Breast epithelium (tissue), 4 donors: ENCODE data around the gene MRFAP1. TPM values are rescaled to one million over a fixed set of nuclear protein-coding genes. Genes with fewer than 3 reads are reported as not detected.

Source experiments
- DNase-seq, 2 donors: peaks; one replicate each; pipeline ENCODE4 v3.0.0-alpha.2; 2019; ENCODE audit warnings: low spot score in 2 of 2
- H3K27ac ChIP-seq, 2 donors: fragments of 200-600 bp; sonication (generic) in 1 of 2; one replicate each; pipeline ENCODE4 v1.5.1; 2016 to 2019; ENCODE audit warnings: mild to moderate bottlenecking in 1 of 2
- H3K27me3 ChIP-seq, 2 donors: fragments of 200-600 bp; sonication (generic) in 1 of 2; one replicate each; pipeline versions ENCODE4 v1.5.1 to v1.6.0; 2017 to 2019; ENCODE audit warnings: control low read depth in 1 of 2, mild to moderate bottlenecking in 1 of 2
- H3K36me3 ChIP-seq: fragments of 200-600 bp; one replicate; pipeline ENCODE4 v1.5.1; 2019
- H3K4me1 ChIP-seq, 2 donors: fragments of 200-600 bp; sonication (generic); one replicate each; pipeline ENCODE4 v1.5.1; 2016 to 2019; ENCODE audit warnings: control low read depth in 1 of 2
- H3K4me3 ChIP-seq, 3 donors: fragments of 200-600 bp; sonication (generic); 1 replicate in 2 of 3; 2 replicates in 1 of 3; pipeline ENCODE4 v1.5.1; 2016 to 2019; ENCODE audit warnings: mild to moderate bottlenecking in 3 of 3, moderate library complexity in 2 of 3
- H3K9me3 ChIP-seq, 2 donors: fragments of 200-600 bp; sonication (generic) in 1 of 2; one replicate each; pipeline ENCODE4 v1.5.1; 2016 to 2019; ENCODE audit warnings: control low read depth in 1 of 2
- CTCF ChIP-seq, 3 donors: fragments of 450-650 bp; IDR thresholded peaks; one replicate each; pipeline ENCODE4 v1.5.1; 2016 to 2017; ENCODE audit warnings: antibody characterized with exemption in 3 of 3, mild to moderate bottlenecking in 3 of 3, moderate library complexity in 3 of 3
- POLR2A ChIP-seq: fragments of 450-650 bp; IDR thresholded peaks from one replicate; pipeline ENCODE4 v1.6.1; 2016; ENCODE audit warnings: antibody characterized with exemption, mild to moderate bottlenecking, moderate library complexity
- POLR2AphosphoS5 ChIP-seq, 3 donors: sonication (generic); formaldehyde crosslinking; IDR thresholded peaks; one replicate each; pipeline ENCODE4 v1.6.1; 2017; ENCODE audit warnings: antibody characterized with exemption in 3 of 3
- intact Hi-C: fragments of 100-400 bp; cut with DNase I; formaldehyde crosslinking; loops from one replicate; pipeline ENCODE4 v1.15.1; 2023; ENCODE audit warnings: low total_unique reads
- total RNA-seq, 3 donors: library from RNA; depleted of rRNA; stranded (reverse); fragments of >200 nt; gene quantifications; one replicate each; pipeline ENCODE4 v1.1.0, GENCODE V29; 2016

The MRFAP1 gene
- total RNA-seq, 3 donors from 2014 or later: 119 to 172 (median 142) TPM

DNA sequence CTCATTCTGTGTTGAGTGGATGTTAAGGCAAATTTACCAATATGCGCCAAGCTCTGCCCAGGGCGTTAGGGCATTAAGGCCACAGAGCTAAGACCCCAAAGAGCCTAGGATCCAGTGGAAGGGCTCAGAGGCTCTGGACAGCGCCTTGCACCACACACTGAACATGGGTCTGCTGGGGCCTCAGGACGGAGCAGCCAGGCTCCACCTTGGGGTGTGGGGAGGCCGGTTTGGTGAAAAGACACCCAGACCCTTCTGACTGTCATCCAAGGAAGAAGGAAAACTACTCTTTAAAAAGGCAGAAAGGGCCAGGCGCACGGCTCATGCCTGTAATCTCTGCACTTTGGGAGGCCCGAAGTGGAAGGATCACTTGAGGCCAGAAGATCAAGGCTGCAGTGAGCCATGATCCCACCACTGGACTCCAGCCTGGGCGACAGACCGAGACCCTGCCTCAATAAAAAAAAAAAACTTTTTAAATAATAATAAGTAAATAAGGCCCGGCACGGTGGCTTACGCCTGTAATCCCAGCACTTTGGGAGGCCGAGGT lies 1.3 kb upstream of the MRFAP1 start:
- no peak overlapping the region for H3K27ac ChIP-seq
- peak overlapping the region in 1 of 3 donors; percentile 86 for H3K4me3 ChIP-seq
- peak in 1 of 2 donors; percentile 19 for DNase-seq
- H3K27me3 ChIP-seq: no peaks in the 10 kb centered on the region
- no peaks in the 10 kb centered on the region for H3K9me3 ChIP-seq
- TF ChIP-seq POLR2AphosphoS5 (IDR thresholded peaks at IDR 0.05) (no peak), CTCF (IDR thresholded peaks at IDR 0.05) (no peak), POLR2A (no peak)
- intact Hi-C loops: no loop called here
- H3K36me3 ChIP-seq: no peaks in the 10 kb centered on the region
- peaks cover 3 to 9% of the 10 kb centered on the region in 2 donors for H3K4me1 ChIP-seq

DNA sequence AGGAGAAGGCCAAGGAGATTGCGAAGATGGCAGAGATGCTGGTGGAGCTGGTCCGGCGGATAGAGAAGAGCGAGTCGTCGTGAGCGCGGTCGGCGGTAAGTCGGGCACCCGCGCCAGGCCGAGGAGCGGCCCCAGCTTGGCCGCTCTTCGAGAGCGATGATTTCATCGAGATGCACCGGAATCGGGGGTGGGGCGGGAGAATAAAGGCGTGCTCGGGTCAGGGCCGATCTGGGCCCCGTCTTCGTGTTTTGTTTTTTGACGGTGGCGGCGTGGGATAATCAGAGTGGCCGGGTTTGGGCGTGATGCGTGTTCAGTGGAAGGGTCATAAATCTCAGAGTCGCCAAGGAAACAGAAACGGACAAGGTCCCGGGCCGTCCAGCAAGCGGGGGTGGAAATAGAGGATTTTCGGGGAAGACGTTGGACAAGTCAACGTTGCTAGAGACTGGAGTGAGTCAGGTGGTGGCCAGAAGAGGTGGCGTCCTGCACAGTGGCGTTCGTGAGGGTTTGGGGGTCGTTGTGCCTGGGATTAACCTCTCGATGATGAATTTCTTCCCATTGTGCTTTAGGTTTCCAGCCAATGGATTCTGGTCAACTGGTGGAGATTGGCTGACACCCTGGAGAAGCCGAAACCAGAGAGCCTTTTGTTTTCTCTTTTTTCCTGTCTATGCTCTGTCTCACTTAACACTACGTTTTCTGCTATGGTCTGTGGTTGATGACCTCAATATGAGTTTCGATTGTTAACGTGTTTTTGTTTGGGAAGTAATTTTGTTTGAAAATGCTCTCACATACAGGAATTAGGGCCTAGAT lies 882 bp downstream of the MRFAP1 start:
- peak; percentile 29 to 54 for DNase-seq
- intact Hi-C loops: no loop called here
- no peaks in the 10 kb centered on the region for H3K9me3 ChIP-seq
- no peaks in the 10 kb centered on the region for H3K27me3 ChIP-seq
- no peak for TF ChIP-seq POLR2A
- TF ChIP-seq POLR2AphosphoS5 (IDR thresholded peaks at IDR 0.05): no peak
- no peak for TF ChIP-seq CTCF (IDR thresholded peaks at IDR 0.05)
- H3K36me3 ChIP-seq: no peaks in the 10 kb centered on the region
- peak overlapping the region; percentile 94 to 97 for H3K27ac ChIP-seq
- peak overlapping the region; percentile 76 to 86 (median 81) for H3K4me3 ChIP-seq
- peaks cover 3 to 9% of the 10 kb centered on the region in 2 donors for H3K4me1 ChIP-seq

- Histone ChIP-seq H3K4me1 (peaks cover 3 to 9% of the 10 kb centered on the region in 2 donors), H3K27me3 (no peaks in the 10 kb centered on the region), H3K27ac (peak overlapping the region; percentile 94 to 97), H3K9me3 (no peaks in the 10 kb centered on the region), H3K36me3 (no peaks in the 10 kb centered on the region), H3K4me3 (peak overlapping the region; percentile 76 to 86 (median 81))
- intact Hi-C loops: no loop called here
- DNase-seq: peak in 1 of 2 donors; percentile 10
- no peak for TF ChIP-seq POLR2AphosphoS5 (IDR thresholded peaks at IDR 0.05)
- no peak for TF ChIP-seq POLR2A
- TF ChIP-seq CTCF (IDR thresholded peaks at IDR 0.05): no peak
These were observed 1.5 kb downstream of the MRFAP1 start for GRCh38 chr4:6641971-6642320.

DNA sequence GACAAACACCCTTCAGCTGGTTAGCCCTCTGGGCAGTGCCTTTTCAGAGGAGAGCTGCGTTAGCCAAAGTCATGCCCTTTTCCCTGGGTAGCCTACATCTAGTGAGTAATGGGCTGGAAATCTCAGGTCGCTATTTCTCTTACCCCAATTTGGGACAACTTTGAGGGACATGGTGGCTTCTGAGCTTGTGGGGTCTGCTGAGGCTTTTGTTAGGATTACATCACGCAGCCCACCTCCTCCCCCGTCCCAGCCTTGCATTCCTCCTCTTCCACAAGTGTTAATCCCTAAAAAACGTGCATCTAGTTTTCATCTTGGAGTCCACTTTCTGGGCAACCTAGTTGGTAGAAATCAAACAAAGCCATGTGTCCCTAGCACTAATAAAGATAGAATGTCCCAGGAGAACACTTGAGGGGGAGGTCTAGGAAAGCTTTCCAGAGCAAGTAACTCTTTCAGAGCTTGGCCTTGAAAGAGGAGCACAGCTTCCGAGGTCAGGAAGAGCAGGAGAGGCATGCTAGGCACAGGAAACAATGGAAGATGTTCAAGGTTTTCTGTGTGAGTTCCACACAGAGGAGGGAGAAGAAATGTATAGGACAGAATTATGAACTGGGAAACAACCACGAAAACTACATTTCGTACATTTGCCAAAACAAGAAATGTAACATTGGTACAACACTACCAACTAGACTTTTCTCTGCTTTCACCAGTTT lies 2.8 kb downstream of the MRFAP1 start:
- no peaks in the 10 kb centered on the region for H3K36me3 ChIP-seq
- intact Hi-C loops: loop anchor here (1.0 kb wide), 1 partner anchor 32 kb away; no protein-coding TSS in a partner anchor
- DNase-seq: peak in 1 of 2 donors; percentile 2
- H3K4me3 ChIP-seq: peak overlapping the region in 1 of 3 donors; percentile 2
- peaks cover 3 to 9% of the 10 kb centered on the region in 2 donors for H3K4me1 ChIP-seq
- peak overlapping the region; percentile 33 to 97 for H3K27ac ChIP-seq
- TF ChIP-seq CTCF (IDR thresholded peaks at IDR 0.05) (no peak), POLR2A (no peak), POLR2AphosphoS5 (IDR thresholded peaks at IDR 0.05) (no peak)
- H3K27me3 ChIP-seq: no peaks in the 10 kb centered on the region
- no peaks in the 10 kb centered on the region for H3K9me3 ChIP-seq
